ENCODE data around the gene PAIP2.

The PAIP2 gene

GRCh38 chr5:139399501-139400121, 58.0 kb downstream of the PAIP2 start:
- TF ChIP-seq, protein P1, sequence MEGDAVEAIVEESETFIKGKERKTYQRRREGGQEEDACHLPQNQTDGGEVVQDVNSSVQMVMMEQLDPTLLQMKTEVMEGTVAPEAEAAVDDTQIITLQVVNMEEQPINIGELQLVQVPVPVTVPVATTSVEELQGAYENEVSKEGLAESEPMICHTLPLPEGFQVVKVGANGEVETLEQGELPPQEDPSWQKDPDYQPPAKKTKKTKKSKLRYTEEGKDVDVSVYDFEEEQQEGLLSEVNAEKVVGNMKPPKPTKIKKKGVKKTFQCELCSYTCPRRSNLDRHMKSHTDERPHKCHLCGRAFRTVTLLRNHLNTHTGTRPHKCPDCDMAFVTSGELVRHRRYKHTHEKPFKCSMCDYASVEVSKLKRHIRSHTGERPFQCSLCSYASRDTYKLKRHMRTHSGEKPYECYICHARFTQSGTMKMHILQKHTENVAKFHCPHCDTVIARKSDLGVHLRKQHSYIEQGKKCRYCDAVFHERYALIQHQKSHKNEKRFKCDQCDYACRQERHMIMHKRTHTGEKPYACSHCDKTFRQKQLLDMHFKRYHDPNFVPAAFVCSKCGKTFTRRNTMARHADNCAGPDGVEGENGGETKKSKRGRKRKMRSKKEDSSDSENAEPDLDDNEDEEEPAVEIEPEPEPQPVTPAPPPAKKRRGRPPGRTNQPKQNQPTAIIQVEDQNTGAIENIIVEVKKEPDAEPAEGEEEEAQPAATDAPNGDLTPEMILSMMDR (conservative IDR thresholded peaks at IDR 0.05; ENCODE audit: low read length) = no peak
- H3K4me3 ChIP-seq (ENCODE audit: low read length) = no peak overlapping the region

DNA sequence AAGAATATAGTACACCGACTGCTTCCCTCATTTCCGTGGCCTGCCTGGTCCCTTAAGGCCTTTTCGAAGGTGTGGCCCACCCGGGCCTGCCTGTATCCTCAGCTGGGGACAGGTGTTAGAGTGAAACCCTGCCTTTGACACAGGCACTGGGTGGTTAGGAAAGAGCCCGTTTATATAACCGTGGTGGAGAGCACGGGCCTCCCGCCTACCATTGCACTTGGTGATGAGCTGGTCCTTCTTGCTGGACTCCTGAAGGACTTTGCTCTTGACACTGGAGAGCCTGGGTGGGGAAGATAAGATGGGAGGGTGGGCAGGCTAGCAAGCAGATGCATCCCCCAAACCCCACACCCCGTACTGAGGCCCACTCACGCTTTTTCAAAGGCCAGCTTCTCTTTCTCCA, 59.9 kb downstream of the PAIP2 start:
- TF ChIP-seq, protein P1 (conservative IDR thresholded peaks at IDR 0.05; ENCODE audit: low read length) = no peak
- H3K4me3 ChIP-seq (ENCODE audit: low read length) = no peak overlapping the region
- DNase-seq (ENCODE audit: low read depth) = no peak

More at GRCh38 chr5:139399501-139400121, 58.0 kb downstream of the PAIP2 start:
- DNase-seq (ENCODE audit: low read depth) = no peak

- H3K4me3 ChIP-seq (ENCODE audit: low read length) = no peak overlapping the region
- no peak for DNase-seq (ENCODE audit: low read depth)
- TF ChIP-seq, protein P1 (conservative IDR thresholded peaks at IDR 0.05; ENCODE audit: low read length) = peak; percentile 29; the same call in 1 of the 2 replicates
These were observed 61.0 kb downstream of the PAIP2 start for GRCh38 chr5:139402561-139403158.

DNA sequence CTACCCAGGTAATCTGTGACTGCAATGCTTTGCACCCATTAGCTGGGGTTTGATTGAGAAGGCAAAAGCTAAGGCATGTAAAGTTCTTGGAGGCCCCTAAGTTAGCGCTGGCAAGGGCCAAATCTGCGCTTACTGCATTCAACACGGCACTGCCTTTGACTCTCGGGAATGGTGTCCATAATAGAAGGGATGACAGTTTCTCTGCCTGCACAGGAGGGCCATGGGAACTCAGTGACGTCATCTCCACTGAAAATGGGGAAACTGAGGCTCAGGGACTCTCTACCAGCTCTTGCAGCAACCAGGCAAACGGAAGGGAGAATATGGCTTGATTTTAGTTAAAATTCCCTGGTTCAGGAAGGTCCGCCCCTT, 61.7 kb downstream of the PAIP2 start:
- no peak for DNase-seq (ENCODE audit: low read depth)
- peak overlapping the region; percentile 79 for H3K4me3 ChIP-seq (ENCODE audit: low read length)
- TF ChIP-seq, protein P1 (conservative IDR thresholded peaks at IDR 0.05; ENCODE audit: low read length) = no peak

GRCh38 chr5:139403787-139404483, 62.3 kb downstream of the PAIP2 start, which contains the start of gene SPATA24:
Gene SPATA24, minus strand, starts transcription at chr5:139404089. Its CDS starts 29 bp downstream, at chr5:139404060.
- TF ChIP-seq, protein P1 (conservative IDR thresholded peaks at IDR 0.05; ENCODE audit: low read length) = no peak
- DNase-seq (ENCODE audit: low read depth) = peak; percentile 97
- H3K4me3 ChIP-seq (ENCODE audit: low read length) = peak within 1 kb of the TSS; percentile 79

DNA sequence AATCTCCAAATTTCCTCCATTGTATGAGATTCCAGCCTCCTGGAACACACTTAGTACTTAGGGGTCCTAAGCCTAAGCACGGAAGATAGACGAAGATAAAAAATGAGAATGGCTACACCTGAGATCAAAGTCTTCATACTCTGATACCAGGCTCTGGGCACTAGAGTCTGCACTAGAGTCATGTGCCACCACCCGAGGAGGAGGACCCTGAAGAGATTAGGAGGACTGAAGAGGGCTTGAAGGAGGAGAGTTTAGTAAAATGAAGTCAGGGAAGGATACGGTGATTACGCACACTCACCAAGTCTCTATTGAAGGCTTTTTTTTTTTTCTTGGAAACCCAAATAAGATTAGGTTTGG, 62.8 kb downstream of the PAIP2 start:
- TF ChIP-seq, protein P1 (conservative IDR thresholded peaks at IDR 0.05; ENCODE audit: low read length) = no peak
- no peak for DNase-seq (ENCODE audit: low read depth)
- H3K4me3 ChIP-seq (ENCODE audit: low read length) = peak overlapping the region; percentile 47

Measured in AG10803 (cell line).